ENCODE data around the gene CFAP100. TPM values are rescaled to one million over a fixed set of nuclear protein-coding genes. Genes with fewer than 3 reads are reported as not detected.

The CFAP100 gene
- total RNA-seq, 1 donor from 2014 or later = not detected

DNA sequence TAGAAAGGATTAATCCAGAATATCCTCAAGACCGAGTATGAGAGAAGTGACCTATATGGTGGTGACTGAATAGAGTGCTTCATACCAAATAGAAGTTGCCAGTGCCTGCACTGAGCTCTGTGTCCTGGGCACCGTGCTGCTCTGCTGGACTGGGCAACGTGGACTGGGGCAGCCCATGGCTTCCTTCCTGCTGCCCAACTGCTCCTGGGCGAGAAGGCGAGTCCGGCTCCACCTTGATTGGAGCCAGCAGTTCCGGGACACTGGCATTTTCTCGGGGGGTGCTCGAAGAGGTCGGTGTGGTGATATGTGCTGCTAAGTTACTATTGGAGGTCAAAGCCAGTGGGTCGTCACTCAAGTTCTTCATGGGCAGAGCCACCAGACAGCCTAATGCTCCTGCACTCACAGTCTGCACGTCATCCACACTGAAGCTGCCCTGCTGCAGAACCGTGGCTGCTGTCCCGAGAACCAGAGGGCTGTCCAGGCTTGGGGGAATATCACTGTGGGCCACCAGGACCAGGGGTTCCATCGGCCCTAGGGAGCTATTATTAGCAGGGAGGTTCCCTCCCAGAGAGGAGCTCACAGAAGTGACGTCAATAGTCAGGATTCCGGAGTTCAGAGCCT lies 66.9 kb downstream of the CFAP100 start:
- Mint-ChIP-seq H3K4me1 (ENCODE audit: unreplicated experiment) (no peaks in the 10 kb centered on the region), H3K4me3 (ENCODE audit: unreplicated experiment) (no peak overlapping the region), H3K36me3 (ENCODE audit: low read depth, unreplicated experiment) (peaks cover 20% of the 10 kb centered on the region), H3K27me3 (ENCODE audit: unreplicated experiment) (no peaks in the 10 kb centered on the region), H3K27ac (ENCODE audit: unreplicated experiment) (no peak overlapping the region), H3K9me3 (ENCODE audit: unreplicated experiment) (no peaks in the 10 kb centered on the region)
- DNase-seq (ENCODE audit: low spot score) = no peak
- TF ChIP-seq, protein P1, sequence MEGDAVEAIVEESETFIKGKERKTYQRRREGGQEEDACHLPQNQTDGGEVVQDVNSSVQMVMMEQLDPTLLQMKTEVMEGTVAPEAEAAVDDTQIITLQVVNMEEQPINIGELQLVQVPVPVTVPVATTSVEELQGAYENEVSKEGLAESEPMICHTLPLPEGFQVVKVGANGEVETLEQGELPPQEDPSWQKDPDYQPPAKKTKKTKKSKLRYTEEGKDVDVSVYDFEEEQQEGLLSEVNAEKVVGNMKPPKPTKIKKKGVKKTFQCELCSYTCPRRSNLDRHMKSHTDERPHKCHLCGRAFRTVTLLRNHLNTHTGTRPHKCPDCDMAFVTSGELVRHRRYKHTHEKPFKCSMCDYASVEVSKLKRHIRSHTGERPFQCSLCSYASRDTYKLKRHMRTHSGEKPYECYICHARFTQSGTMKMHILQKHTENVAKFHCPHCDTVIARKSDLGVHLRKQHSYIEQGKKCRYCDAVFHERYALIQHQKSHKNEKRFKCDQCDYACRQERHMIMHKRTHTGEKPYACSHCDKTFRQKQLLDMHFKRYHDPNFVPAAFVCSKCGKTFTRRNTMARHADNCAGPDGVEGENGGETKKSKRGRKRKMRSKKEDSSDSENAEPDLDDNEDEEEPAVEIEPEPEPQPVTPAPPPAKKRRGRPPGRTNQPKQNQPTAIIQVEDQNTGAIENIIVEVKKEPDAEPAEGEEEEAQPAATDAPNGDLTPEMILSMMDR (IDR thresholded peaks at IDR 0.05; ENCODE audit: unreplicated experiment) = no peak

DNA sequence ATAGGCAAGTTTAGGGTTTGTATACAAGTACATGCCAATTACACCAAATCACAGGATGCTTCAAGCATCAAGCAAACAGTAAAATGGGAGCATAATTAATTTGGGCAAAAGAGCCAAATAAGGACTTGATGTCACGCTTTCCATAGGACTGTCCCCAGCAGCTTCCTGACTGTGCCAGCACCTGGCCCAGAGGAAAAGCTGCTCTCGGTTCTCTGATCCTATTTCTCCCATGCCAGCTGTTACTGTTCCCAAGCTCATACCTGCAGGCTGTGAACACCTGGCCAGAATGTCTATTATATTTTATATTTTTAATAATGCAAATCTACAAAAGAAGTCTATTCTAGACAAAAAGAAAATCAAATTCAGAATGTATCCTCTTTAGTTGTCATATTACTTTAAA lies 68.8 kb downstream of the CFAP100 start:
- DNase-seq (ENCODE audit: low spot score) = no peak
- Mint-ChIP-seq H3K27me3 (ENCODE audit: unreplicated experiment) (peaks cover 4% of the 10 kb centered on the region), H3K36me3 (ENCODE audit: low read depth, unreplicated experiment) (peaks cover 32% of the 10 kb centered on the region), H3K4me1 (ENCODE audit: unreplicated experiment) (no peaks in the 10 kb centered on the region), H3K9me3 (ENCODE audit: unreplicated experiment) (no peaks in the 10 kb centered on the region), H3K27ac (ENCODE audit: unreplicated experiment) (no peak overlapping the region), H3K4me3 (ENCODE audit: unreplicated experiment) (no peak overlapping the region)
- TF ChIP-seq, protein P1 (IDR thresholded peaks at IDR 0.05; ENCODE audit: unreplicated experiment) = no peak

DNA sequence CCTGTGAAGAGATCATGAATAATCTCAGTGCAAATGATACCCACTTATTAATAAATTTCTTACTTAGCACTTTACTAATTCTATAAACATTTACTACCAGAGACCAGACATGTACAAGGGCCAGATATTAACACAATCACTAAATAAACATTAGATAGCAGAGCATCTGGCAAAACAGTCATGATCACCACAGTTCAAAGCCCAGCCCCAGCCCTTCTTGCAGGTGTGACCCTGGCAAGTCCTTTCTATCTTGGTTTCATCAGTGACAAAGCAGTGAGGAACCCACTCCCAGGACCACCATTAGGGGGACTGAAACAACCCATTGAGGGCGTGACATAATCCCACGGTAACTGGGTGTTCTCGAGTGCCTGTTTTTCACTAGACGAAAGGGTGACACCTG lies 69.4 kb downstream of the CFAP100 start:
- Mint-ChIP-seq H3K36me3 (ENCODE audit: low read depth, unreplicated experiment) (peaks cover 38% of the 10 kb centered on the region), H3K4me1 (ENCODE audit: unreplicated experiment) (no peaks in the 10 kb centered on the region), H3K27me3 (ENCODE audit: unreplicated experiment) (peaks cover 4% of the 10 kb centered on the region), H3K9me3 (ENCODE audit: unreplicated experiment) (no peaks in the 10 kb centered on the region), H3K27ac (ENCODE audit: unreplicated experiment) (no peak overlapping the region), H3K4me3 (ENCODE audit: unreplicated experiment) (no peak overlapping the region)
- TF ChIP-seq, protein P1 (IDR thresholded peaks at IDR 0.05; ENCODE audit: unreplicated experiment) = no peak
- DNase-seq (ENCODE audit: low spot score) = no peak

DNA sequence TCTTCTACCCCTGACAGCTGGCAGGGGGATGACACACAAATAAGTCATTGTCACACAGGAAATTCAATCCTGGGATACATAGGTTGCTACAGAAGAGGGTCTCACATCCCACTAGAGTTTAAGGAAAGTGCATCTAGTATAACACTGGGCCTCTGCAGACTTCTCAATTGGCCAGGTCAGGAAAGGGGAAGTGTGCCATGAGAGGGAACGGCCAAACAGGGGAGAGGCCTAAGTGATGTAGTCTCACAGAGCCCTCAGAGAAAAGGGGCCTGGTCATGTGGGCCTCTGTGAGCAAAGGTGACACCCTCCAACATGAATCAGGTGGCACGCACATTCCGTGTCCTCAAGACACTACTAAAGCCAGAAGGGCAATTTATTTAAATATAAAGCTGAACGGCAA lies 69.8 kb downstream of the CFAP100 start:
- no peak overlapping the region for H3K4me3 Mint-ChIP-seq (ENCODE audit: unreplicated experiment)
- no peak for DNase-seq (ENCODE audit: low spot score)
- H3K36me3 Mint-ChIP-seq (ENCODE audit: low read depth, unreplicated experiment) = peaks cover 42% of the 10 kb centered on the region
- H3K4me1 Mint-ChIP-seq (ENCODE audit: unreplicated experiment) = peaks cover under 1% of the 10 kb centered on the region
- TF ChIP-seq, protein P1 (IDR thresholded peaks at IDR 0.05; ENCODE audit: unreplicated experiment) = no peak
- no peak overlapping the region for H3K27ac Mint-ChIP-seq (ENCODE audit: unreplicated experiment)
- H3K27me3 Mint-ChIP-seq (ENCODE audit: unreplicated experiment) = peaks cover 4% of the 10 kb centered on the region
- H3K9me3 Mint-ChIP-seq (ENCODE audit: unreplicated experiment) = no peaks in the 10 kb centered on the region

DNA sequence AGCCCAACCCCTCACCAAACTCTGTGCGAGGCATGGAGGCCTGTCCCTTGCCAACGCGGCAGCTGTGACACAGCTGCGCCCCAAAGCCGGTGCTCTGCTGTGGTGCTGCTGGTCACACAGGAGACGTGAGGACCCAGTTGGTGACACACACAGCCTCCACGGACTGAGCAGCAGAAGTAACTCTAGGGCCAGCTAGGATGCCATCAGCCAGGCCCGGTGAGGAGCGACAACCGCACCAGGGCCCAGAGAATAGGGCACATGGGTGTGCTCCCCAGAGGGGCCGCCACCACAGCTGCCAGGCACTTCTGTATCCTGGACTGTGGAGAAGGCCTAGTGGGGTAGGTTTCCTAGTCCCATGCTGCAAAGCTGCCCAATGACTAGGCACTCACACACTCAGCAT lies 70.3 kb downstream of the CFAP100 start:
- Mint-ChIP-seq H3K4me1 (ENCODE audit: unreplicated experiment) (peaks cover 2% of the 10 kb centered on the region), H3K36me3 (ENCODE audit: low read depth, unreplicated experiment) (peaks cover 47% of the 10 kb centered on the region), H3K9me3 (ENCODE audit: unreplicated experiment) (no peaks in the 10 kb centered on the region), H3K27ac (ENCODE audit: unreplicated experiment) (no peak overlapping the region), H3K4me3 (ENCODE audit: unreplicated experiment) (no peak overlapping the region), H3K27me3 (ENCODE audit: unreplicated experiment) (peaks cover 7% of the 10 kb centered on the region)
- DNase-seq (ENCODE audit: low spot score) = no peak
- TF ChIP-seq, protein P1 (IDR thresholded peaks at IDR 0.05; ENCODE audit: unreplicated experiment) = no peak

Measured in endothelial cell (in vitro differentiated cells).